Activated CD4-positive, CD25-positive, alpha-beta regulatory T cell treated with anti-CD3 and anti-CD28 coated beads, Interleukin-2, amount 50 U/mL, for 16 hours (primary cell): ENCODE data around the gene DEFB131B.
A peak's percentile ranks its signal among the peaks of the same experiment; 100 is the strongest.
"Not testable (repeated sequence)": the region's sequence is repeated elsewhere in the genome, so short reads cannot be mapped to it uniquely, and the experiment has no call there.

Experiments
- DNase-seq: peaks from one replicate; pipeline ENCODE4 v3.0.0-alpha.2; 2020; ENCODE audit warnings: low read depth, low spot score

Gene DEFB131B

DNA sequence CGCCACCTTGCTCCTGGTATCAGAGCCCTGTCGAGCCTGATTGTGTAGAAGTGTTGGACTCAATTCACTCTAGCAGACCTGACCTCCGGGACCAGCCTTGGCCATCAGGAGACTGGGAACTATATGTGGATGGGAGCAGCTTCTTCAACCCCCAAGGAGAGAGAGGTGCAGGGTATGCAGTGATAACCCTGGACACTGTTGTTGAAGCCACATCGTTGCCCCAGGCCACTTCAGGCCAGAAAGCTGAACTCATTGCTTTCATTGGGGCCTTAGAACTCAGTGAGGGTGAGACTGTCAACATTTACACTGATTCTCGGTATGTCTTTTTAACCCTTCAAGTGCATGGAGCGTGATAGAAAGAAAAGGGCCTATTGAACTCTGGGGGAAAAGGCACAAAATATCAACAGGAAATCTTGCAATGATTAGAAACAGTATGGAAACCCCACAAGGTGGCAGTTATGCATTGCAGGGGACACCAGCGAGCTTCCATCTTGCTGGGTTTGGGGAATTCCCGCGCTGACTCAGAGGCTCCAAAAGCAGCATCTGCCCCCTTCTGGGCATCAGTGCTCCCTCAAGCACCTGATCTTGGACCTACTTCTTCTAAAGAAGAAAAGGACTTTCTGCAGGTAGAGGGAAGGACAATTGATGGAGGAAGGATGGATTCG is 33.2 kb downstream of the DEFB131B start:
- DNase-seq = peak; percentile 26

DNA sequence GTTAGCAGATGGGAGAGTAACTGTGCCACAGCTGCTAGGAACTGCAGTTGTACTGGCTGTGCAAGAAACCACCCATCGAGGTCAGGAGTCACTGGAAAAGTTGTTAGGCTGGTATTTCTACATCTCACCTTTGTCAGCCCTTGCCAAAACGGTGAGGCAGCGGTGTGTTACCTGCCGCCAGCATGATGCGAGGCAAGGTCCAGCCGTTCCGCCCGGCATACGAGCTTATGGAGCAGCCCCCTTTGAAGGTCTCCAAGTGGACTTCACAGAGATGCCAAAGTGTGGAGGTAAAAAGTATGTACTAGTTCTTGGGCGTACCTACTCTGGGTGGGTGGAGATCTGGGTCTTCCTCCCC is 33.7 kb downstream of the DEFB131B start:
- not testable (repeated sequence) for DNase-seq

DNA sequence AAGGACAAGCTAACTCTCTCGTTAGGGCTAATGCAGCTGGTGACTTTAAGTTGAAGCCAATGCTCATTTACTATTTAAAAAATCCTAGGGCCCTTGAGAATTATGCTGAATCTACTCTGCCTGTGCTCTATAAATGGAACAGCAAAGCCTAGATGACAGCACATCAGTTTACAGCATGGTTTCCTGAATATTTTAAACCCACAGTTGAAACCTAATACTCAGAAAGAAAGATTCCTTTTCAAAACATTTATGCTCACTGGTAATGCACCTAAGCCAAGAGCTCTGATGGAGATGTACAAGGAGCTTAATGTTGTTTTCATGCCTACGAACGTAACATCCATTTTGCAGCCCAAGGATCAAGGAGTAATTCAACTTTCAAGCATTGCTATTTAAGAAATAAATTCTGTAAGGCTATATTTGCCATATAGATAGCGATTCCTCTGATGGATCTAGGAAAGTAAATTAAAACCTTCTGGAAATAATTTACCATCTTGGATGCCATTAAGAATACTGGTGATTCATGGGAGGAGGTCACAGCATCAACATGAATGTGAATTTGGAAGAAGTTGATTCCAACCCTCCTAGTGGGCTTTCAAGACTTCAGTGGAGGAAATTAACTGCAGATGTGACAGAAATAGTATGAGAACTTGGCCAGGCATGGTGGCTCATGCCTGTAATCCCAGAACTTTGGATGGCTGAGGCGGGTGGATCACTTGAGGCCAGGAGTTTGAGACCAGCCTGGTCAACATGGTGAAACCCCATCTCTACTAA is 35.7 kb downstream of the DEFB131B start:
- DNase-seq = no peak

DNA sequence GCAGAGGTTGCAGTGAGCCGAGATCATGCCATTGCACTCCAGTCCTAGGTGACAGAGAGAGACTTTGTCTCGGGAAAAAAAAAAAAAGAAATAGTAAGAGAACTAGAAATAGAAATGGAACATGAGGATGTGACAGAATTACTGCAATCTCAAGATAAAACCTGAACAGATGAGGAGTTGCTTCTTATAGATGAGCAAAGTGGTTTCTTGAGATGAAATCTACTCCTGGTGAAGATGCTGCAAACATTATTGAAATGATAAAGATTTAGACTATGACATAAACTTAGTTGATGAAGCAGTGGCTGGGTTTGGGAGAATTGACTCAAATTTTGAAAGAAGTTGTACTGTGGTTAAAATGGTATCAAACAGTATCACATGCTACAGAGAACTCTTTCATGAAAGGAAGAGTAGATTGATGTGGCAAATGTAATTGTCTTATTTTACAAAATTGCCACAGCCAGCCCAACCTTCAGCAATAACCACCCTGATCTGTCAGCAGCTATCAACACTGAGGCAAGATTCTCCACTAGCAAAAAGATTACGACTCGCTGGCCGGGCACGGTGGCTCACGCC is 36.5 kb downstream of the DEFB131B start:
- DNase-seq = no peak

DNA sequence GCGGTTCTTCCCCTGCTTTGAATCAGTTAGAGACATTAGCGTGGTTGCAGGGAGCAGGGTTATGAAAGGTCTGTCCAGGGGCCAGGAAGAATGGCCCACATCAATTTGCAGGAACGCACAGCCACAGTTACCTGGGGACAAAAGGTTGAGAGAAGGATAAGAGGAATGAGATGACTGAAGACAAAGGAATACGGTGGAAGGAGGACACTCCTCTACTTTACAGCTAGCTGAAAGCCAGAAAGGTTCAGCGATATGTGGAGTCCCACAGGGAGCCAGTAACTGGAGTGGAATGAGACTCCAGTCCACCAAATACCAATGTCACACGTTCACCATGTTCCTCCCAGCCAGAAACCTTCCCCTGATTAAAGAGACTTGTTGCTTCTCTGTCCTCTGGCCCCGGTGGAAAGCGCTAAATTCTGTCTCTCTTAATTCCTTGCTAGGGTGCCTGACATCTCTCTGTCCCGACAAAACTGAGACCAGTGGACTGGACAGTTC is 39.4 kb downstream of the DEFB131B start:
- no peak for DNase-seq

DNA sequence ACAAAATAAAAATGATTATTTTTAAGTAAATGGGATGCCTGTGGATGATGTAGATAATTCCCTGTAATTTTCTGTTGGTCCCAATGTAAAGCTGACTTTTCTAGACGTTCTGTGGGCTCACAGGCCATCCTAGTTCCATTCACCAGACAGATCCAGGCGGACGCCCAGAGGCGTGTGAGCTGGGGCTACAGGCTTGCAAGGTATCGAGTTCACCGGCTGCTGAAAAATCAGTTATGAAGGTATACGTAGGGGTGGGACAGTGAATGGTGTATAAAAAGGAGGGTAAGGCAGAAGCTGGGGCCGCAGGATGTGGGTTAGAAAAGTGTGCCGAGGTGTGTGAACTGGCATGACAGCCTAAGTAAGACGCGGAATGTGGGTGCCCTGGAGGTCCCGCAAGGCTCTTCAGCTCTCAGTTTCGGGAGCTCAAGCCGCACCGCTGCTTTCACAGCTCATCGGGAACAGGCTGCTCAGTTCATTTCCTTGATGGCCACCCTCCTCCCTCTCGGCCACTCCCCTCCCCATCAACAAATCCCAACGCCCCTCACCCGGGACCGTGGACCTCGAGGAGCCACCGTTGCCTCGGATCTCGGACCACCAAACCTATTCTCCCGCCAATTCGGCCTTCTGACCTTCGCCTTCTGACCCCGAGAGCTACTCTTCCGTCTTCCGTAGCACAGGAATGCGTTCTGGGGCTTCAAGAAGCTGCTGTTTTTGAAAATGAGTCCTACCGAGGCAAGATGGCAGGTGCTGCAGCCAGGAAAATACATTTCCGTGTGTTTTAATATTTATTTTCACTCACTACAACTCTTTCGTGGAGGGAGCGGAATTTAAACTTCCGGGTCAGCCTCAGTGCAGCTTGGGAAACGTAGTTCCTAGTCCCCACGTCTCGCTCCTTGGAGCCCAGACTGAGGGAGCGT is 49.8 kb downstream of the DEFB131B start, which contains the start of gene XNDC1N:
Gene XNDC1N (minus strand): TSS at position 775 of the 917 bp plus-strand sequence. CDS start 5,241 bp downstream, outside the sequence.
- DNase-seq = peak; percentile 70

DNA sequence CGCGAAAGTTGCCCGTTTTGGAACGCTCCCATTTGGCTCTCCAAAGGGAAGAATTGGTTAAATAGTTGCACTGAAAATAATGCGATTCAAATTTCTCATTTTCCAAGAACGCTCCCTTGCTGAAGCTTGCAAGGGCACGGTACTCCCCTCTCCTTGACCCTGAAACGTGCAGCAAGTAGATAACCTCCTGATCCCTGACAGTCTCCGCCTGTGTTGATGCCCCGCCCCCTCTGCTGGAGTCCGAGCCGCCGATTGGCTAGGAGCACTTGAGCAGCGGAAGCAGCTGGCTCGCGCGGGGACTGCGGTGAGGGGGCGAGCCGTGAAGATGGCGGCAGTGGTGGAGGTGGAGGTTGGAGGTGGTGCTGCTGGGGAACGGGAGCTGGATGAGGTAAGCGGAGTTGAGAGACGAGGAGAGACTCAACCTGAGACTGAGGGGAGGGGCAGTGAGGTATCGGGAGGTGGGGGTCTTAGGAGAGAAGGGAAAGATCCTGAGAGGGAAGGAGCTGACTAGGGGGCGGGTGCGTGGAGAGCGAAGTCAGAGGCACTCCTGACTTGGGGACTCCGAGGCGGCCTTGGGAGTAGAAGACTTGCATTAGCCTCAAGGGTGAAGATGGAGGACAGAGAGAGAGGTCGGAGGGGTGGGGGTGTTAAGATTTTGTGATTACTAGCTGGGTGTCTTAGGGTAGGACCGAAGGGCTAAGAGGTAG is 50.6 kb downstream of the DEFB131B start, which contains the start of gene RNF121:
Gene RNF121 (plus strand): TSS at position 310 of the 707 bp plus-strand sequence. CDS start 16 bp downstream, at position 326.
- peak; percentile 97 for DNase-seq

DNA sequence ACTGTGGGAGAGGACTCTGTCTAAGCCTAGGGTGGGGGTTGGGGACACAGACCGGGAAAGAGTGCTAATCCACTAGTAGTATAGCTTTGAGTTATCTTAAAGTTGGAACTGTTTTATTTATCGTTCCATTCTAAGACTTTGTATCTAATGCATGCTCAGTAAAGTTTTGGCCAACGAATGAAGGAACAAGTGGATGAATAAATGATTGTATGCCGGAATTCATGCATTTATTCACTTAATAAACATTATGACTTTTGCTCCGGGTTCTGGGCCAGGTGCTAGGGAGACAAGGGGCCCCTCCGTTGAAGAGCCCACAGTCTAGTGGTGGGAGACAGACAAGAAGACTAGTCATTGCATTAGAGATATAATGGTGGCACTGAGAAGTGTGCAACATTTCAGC is 51.2 kb downstream of the DEFB131B start:
- DNase-seq = no peak

DNA sequence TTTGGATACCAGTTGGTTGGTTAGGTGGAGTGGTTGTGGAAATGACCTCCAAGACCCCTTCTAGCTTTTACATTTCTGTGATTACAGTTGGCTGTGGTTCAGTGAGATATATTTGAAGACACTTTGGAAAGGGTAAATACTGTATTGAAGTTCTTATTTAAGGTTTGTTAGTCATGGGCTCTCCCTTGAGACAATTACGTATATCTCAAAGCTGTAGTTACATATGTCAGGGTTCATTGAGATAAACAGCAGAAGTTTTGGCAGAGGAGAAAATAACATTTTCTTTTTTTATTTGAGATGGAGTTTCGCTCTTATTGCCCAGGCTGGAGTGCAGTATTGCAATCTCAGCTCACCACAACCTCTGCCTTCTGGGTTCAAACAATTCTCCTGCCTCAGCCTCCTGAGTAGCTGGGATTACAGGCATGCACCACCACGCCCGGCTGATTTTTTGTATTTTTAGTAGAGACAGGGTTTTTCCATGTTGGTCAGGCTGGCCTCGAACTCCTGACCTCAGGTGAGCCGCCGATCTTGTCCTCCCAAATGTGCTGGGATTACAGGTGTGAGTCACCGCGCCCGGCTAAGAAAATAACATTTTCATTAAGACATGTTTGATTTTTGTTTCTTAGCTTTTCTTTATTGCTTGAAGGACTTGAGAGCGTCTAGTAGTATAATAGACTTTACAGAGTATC is 52.4 kb downstream of the DEFB131B start:
- DNase-seq = no peak

DNA sequence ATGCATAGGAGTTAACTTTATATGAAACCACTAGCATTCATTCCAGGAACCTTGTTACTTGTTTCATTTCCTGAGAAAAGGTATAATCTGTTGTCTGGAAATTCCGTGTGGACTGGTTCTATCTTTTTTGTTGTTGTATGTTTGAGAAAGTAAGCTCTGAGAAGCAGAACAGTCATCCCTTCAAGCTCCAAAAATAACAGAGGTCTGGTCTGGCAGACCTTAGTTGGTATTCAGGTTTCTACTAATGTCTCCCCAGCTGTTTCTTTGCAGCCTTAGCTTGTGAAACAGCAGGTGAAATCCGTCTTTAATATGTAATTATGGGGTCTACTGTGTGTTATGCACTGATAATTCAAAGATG is 53.0 kb downstream of the DEFB131B start:
- no peak for DNase-seq

DNA sequence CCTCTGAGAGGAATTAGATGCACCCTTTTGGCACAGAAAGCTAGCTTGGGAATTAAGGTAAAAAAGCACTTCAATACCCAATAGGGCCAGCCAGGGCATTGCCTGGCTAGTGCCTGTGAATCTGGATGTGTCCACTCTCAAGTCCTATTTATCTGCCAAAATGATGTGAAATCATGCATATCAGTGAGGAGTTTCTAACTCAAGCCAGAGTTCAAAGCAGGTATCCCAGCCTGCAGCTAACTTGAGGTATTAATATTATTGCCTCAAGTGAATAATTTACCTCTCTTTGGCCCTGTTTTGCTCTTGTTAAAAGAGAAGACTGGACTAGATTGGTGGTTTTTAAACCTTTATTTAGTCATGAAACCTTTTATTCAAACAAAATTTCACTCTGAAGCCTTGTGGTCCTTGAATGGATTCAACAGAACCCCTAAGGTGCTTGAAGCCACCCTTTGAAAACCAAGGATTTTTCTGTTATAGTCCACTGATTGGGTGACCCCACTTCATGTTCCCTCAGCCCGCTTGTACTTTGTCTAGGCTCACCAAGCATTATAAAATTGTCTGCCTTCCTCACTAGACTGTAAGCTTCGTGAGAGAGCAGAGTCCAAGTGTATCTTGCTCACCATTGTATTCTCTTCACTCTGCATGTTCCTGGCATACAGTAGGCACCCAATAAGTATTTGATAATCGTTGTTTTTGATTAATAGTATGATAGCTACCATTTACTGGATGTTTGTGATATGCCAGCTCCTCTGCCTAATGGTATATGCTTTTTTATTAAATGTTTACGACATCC is 55.1 kb downstream of the DEFB131B start:
- no peak for DNase-seq
